ENCODE data around the gene PNLIP.

- TF ChIP-seq, protein P1, sequence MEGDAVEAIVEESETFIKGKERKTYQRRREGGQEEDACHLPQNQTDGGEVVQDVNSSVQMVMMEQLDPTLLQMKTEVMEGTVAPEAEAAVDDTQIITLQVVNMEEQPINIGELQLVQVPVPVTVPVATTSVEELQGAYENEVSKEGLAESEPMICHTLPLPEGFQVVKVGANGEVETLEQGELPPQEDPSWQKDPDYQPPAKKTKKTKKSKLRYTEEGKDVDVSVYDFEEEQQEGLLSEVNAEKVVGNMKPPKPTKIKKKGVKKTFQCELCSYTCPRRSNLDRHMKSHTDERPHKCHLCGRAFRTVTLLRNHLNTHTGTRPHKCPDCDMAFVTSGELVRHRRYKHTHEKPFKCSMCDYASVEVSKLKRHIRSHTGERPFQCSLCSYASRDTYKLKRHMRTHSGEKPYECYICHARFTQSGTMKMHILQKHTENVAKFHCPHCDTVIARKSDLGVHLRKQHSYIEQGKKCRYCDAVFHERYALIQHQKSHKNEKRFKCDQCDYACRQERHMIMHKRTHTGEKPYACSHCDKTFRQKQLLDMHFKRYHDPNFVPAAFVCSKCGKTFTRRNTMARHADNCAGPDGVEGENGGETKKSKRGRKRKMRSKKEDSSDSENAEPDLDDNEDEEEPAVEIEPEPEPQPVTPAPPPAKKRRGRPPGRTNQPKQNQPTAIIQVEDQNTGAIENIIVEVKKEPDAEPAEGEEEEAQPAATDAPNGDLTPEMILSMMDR (IDR thresholded peaks at IDR 0.05) = no peak
- TF ChIP-seq TAF1 (IDR thresholded peaks at IDR 0.05; ENCODE audit: borderline replicate concordance, low read depth, low read length) (no peak), EP300 (IDR thresholded peaks at IDR 0.05; ENCODE audit: borderline replicate concordance in 1 of 2, low read depth in 1 of 2, low read length in 1 of 2) (no peak), GABPA (IDR thresholded peaks at IDR 0.05; ENCODE audit: low read depth) (no peak), EZH2phosphoT487 (IDR thresholded peaks at IDR 0.05; ENCODE audit: borderline replicate concordance, low read depth) (no peak), USF1 (IDR thresholded peaks at IDR 0.05; ENCODE audit: borderline replicate concordance, low read depth) (no peak), SIN3A (IDR thresholded peaks at IDR 0.05; ENCODE audit: borderline replicate concordance, low read depth, low read length) (no peak)
- TF ChIP-seq, protein P2, sequence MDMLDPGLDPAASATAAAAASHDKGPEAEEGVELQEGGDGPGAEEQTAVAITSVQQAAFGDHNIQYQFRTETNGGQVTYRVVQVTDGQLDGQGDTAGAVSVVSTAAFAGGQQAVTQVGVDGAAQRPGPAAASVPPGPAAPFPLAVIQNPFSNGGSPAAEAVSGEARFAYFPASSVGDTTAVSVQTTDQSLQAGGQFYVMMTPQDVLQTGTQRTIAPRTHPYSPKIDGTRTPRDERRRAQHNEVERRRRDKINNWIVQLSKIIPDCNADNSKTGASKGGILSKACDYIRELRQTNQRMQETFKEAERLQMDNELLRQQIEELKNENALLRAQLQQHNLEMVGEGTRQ (IDR thresholded peaks at IDR 0.05; ENCODE audit: borderline replicate concordance, low read depth, low read length) = no peak
Measured at GRCh38 chr10:116542007-116542677, 3.6 kb upstream of the PNLIP start.
